Fibroblast of peridontal ligament (primary cell): Measurements from ENCODE around the gene SKOR1.
A peak's percentile ranks its signal among the peaks of the same experiment; 100 is the strongest.

Experiments
- DNase-seq: peaks from one replicate; pipeline ENCODE4 v3.0.0-alpha.2; 2010; ENCODE audit errors: extremely low read depth

Gene SKOR1

GRCh38 chr15:67853454-67853853 is 28.1 kb downstream of the SKOR1 start:
- DNase-seq: no peak

GRCh38 chr15:67854358-67854757 is 29.0 kb downstream of the SKOR1 start:
- no peak for DNase-seq

GRCh38 chr15:67855842-67856241 is 30.5 kb downstream of the SKOR1 start:
- DNase-seq: no peak

GRCh38 chr15:67857220-67857619 is 31.9 kb downstream of the SKOR1 start:
- DNase-seq: no peak

- no peak for DNase-seq
Measured at GRCh38 chr15:67859331-67859946, 34.1 kb downstream of the SKOR1 start.

- no peak for DNase-seq
Measured at GRCh38 chr15:67861983-67862382, 36.7 kb downstream of the SKOR1 start.

GRCh38 chr15:67862750-67863441 is 37.6 kb downstream of the SKOR1 start:
- no peak for DNase-seq

GRCh38 chr15:67863442-67863987 is 38.2 kb downstream of the SKOR1 start:
- DNase-seq: peak; percentile 65

- peak; percentile 17 for DNase-seq
Measured at GRCh38 chr15:67865331-67865730, 40.0 kb downstream of the SKOR1 start.

GRCh38 chr15:67865766-67866165 is 40.5 kb downstream of the SKOR1 start:
- DNase-seq: no peak

- no peak for DNase-seq
Measured at GRCh38 chr15:67869701-67870100, 44.4 kb downstream of the SKOR1 start.

- no peak for DNase-seq
Measured at GRCh38 chr15:67870868-67871408, 45.6 kb downstream of the SKOR1 start.

- DNase-seq: no peak
Measured at GRCh38 chr15:67873777-67874176, 48.5 kb downstream of the SKOR1 start.

- DNase-seq: no peak
Measured at GRCh38 chr15:67878712-67879206, 53.5 kb downstream of the SKOR1 start.

- DNase-seq: no peak
Measured at GRCh38 chr15:67879440-67880129, 54.3 kb downstream of the SKOR1 start.

- DNase-seq: no peak
Measured at GRCh38 chr15:67880651-67881182, 55.4 kb downstream of the SKOR1 start.

GRCh38 chr15:67882487-67883233 is 57.4 kb downstream of the SKOR1 start:
- DNase-seq: no peak

GRCh38 chr15:67883234-67883773 is 58.0 kb downstream of the SKOR1 start:
- DNase-seq: no peak

- DNase-seq: no peak
Measured at GRCh38 chr15:67884009-67884408, 58.7 kb downstream of the SKOR1 start.
